ENCODE data around the gene DNAJC10.

The DNAJC10 gene

GRCh38 chr2:182804128-182804527, 88.1 kb downstream of the DNAJC10 start:
- DNase-seq = no peak

DNA sequence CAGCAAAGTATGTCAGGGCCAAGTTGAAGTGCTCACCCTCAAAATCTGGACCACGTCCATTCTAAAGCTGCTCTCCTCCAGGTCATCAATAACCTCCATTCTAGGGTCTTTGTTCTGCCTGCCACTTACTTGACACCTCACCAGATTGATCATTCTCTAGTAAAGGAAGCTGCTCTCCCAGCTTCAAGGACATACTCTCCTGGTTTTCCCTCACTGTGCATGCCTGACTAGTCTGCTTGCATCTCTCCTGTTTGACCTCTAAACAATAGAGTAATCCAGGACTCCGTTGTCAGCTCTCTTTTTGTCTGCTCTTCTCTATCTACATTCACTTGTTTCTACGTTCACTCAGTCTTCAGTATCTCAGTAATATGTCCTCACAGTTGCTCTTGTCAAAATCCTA, 91.3 kb downstream of the DNAJC10 start:
- DNase-seq = no peak

DNA sequence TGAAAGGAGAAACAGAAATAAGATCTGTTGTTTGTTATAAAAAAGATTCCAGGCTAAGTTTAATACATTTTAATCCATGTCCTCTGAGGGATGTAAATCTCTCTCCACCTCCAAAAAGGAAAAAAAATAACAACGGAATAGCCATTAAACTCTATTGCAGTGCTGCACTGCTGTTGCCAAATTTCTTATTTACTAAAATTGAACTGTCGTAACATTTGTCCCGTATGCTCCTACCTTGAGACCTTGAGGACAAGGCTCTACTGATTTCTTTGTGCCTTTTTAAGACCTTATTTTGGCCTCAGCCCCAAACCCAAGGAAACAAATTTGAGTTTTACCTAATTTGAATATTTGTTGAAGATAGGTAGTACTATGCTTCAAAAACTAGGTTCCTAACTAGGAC, 94.0 kb downstream of the DNAJC10 start:
- no peak for DNase-seq

DNA sequence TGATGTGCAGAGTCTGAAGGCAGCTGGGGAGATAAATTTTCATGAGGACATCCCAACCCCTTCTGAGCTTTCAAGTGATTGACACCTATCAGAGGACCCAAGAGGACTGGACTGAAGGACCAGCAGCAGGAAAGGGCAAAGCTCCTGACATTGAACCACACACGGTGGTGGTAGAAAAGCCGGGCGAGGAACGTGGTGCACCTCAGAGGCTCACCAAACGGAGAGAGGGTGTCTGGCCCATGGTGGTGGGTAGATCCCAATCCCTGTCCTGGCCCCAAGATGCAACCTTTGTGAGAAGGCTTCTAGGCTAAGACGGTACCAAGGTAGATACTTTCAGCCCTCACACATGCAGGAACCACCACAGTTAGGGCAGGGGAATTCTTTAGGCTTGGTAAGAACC, 98.3 kb downstream of the DNAJC10 start:
- DNase-seq = no peak

DNA sequence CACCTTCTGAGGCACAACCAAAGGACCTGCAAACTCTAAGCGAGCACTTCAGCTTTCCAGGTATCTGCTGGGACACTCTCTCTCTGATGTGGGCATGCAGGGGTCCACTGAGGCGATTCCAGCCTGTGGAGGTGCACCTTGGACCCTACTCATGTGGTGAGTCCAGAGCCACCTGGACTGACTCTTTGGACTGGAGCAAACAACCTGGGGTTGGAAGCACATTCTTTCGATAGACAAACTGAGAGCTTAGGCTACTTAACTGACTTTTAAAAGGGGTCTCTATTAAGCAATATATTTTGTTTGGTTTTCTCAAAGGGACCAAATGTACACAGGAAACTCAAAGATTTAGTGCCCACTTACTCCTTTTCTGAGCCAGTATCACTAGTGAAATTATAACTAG, 98.7 kb downstream of the DNAJC10 start:
- DNase-seq = no peak

GRCh38 chr2:182816866-182817265, 100.8 kb downstream of the DNAJC10 start:
- DNase-seq = no peak

- no peak for DNase-seq
Observed at GRCh38 chr2:182817558-182817957, 101.5 kb downstream of the DNAJC10 start.

DNA sequence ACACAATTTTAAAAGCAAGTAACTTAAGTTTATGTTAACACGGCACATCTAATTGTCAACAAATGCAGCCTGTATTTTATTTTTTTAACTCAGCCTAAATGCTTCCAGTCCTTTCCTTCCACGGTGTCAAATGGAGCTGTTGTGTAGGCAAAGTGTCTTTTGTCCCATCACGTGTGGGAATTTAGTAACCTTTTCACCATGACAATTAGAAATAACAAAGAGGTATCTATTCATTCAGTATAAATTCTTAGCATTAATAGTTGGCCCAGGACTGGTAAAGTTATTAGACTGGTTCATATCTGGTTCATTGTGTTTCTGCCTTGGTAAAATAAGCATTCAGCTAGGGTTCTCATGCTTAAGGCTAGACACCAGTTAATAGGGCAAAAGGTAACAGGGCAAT, 102.4 kb downstream of the DNAJC10 start:
- no peak for DNase-seq

GRCh38 chr2:182818925-182819324, 102.9 kb downstream of the DNAJC10 start:
- no peak for DNase-seq

DNA sequence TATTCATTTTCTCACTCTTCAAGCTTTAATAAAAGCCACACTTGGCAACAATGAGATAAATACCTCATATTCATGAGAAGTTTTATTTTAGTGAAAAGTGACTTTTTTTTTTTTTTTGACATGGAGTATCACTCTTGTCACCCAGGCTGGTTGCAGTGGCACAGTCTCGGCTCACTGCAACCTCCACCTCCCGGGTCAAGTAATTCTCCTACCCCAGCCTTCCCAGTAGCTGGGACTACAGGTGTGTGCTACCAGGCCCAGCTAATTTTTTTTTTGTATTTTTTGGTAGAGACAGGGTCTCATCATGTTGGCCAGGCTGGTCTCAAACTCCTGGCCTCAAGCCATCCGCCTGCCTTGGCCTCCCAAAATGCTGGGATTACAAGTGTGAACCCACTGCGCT, 103.4 kb downstream of the DNAJC10 start:
- no peak for DNase-seq

- DNase-seq = no peak
Observed at GRCh38 chr2:182821182-182821581, 105.1 kb downstream of the DNAJC10 start.

DNA sequence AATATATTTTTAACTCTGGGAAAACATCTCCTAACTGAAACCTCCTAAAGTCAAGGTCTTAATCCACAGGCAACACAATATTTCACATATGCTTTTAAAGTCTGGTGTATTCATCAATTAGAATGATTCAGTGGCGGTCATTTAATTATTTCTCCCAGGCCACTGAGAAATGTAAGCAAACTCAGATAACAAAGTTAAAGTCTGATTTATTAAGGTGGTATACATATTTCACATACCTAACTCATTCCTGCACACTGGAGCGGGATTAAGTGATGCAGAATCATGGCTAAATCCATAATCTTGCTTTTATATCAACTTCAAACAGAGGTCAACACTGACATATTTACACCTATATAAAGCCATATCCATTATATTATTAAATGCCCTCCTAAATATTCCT, 106.7 kb downstream of the DNAJC10 start:
- DNase-seq = no peak

DNA sequence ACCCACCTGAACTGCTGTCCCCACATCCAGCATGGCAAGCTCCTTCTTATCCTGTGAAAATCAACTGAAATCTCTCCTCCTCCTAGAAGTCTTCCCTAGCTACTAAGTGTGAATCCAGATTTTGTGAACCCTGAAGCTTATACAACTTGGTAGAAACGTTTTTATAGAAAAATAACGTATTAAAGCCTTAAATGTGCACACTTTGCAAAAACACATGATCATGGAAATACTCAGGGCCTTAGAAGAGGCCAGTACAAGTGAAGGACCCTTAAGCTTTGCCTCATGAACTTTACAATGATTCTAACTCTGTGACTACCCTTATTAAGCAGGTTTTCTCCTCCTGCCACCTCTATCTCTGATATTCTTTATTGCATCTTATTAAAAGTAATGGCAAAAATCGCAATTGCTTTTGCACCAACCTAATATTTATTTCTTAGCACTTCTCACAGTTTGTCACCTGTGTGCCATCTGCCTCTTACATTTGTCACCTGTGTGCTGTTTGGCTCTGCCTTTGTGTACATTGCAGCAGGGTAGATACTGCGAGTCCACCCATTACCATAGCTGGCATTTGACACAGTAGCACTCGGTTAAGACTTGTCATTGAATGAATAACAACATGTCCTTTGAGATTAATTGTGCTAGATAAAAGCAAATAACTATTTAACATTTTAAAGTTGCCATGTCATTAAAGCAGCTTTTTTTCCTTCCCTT, 108.2 kb downstream of the DNAJC10 start:
- DNase-seq = no peak

- no peak for DNase-seq
Observed at GRCh38 chr2:182824767-182825158, 108.7 kb downstream of the DNAJC10 start.

- no peak for DNase-seq
Observed at GRCh38 chr2:182826064-182826463, 110.0 kb downstream of the DNAJC10 start.

- no peak for DNase-seq
Observed at GRCh38 chr2:182826496-182826895, 110.4 kb downstream of the DNAJC10 start.

DNA sequence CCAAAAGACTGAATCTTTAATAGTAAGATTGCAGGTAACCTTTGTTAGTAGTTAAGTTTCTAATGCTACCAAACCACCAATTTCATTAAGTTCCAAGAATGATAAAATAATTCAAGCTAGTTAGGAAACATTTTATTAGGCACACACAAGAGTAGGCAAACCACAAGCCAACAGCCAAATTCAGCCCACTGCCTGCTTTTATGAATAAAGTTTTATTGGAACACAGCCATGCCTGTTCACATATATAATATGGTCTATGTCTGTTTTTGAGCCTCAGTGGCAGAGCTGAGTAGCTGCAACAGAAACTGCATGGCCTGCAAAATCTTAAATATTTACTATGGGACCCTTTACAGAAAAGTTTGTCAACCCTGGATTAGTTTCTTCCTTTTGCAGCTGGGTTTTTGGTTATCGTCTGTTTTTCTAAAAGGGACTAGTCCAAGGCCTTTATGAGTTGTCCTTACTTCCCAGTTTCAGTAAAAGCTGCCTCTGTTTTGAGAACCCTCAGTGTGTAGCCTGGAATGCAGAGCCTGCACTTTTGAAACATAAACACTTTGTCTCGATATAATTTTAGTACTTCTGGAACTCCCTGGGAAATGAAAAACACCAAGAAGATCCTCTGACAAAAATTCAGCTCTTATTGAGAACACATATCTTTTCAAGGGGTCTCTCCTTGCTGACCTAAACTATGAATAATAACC, 111.3 kb downstream of the DNAJC10 start:
- no peak for DNase-seq

DNA sequence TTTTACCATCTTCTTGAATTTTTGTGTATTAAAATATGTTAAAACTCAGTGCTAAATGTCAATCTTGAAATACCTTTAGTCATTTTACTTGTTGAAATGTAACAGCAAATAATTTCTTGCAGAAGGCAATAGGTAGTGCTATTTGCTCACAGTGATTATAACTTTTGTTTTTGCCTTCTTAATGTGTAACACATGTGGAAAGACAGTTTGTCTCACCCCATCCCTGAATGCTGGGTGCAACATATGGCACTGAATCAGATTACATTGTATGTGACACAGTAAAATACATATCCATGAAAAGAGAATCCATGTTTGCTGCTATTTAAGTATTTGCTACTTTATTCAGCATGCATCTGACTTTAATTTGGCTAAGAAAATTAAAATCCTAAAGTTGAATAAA, 115.0 kb downstream of the DNAJC10 start:
- DNase-seq = no peak

- DNase-seq = no peak
Observed at GRCh38 chr2:182831921-182832320, 115.9 kb downstream of the DNAJC10 start.

GRCh38 chr2:182833084-182833854, 117.2 kb downstream of the DNAJC10 start:
- no peak for DNase-seq

- no peak for DNase-seq
Observed at GRCh38 chr2:182834293-182834692, 118.2 kb downstream of the DNAJC10 start.

DNA sequence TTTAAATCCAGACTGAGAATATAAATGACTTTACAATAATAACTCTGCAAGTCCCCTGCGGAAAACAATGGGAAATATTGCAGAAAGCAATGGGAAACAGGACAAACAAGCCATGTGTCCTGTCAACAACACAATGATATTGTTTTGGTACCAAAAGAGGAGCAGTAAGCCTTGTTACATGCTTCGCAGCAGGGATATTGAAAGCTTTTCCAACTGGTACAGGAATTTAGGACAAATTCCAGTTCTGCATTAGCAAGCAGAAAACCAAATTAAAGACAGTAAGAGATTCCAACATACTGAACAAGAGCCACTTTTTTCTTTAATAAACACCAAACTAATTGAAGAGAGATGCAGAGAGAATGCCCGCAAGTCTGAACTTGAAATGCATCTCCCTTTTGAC, 120.4 kb downstream of the DNAJC10 start:
- no peak for DNase-seq

All from inflammatory macrophage (primary cell).